Measurements from ENCODE around the gene TRIP12. TPM values are rescaled to one million over a fixed set of nuclear protein-coding genes. Genes with fewer than 3 reads are reported as not detected.
"Not testable (repeated sequence)": the region's sequence is repeated elsewhere in the genome, so short reads cannot be mapped to it uniquely, and the experiment has no call there.

TRIP12 gene
- total RNA-seq: 100 to 1,000 TPM; 235 to 250 TPM

DNA sequence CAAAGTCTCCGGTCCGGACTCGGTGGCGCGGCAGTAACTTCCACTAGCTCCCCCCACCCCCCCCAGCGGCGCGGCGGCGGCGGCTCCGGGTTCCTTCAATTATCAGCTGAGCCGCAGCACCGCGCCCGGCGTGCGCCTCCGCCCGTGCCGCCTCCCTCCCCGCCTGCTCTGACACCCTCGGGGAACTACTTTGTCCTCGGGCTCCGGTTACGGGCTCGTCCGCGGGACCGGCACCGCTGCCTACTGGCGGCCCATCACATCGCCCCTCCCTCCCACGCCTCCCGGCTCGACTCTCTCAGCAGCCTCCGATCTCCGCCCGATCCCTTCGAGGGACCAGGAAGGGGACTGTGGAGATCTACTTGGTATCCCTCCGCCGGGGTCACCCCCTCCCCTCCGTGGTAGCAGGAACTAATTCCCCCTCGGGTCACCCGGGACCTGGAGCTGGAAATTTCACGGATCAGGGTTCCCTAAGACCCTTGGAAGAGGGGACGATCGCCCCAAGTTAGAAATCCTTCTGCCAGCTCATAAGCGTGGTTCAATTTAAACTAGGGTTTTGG lies at the start of gene TRIP12:
Gene TRIP12 (minus strand): TSS at position 118 of the 557 bp plus-strand sequence. CDS start 41,930 bp downstream, outside the sequence.
- H3K4me1 Mint-ChIP-seq (ENCODE audit: low read depth): peaks cover 38% of the 10 kb centered on the region
- peak; percentile 86 to 88 for ATAC-seq (replicated peaks in 1 of 2)
- no peaks in the 10 kb centered on the region for H3K27me3 Mint-ChIP-seq (ENCODE audit: low read depth)
- H3K27ac Mint-ChIP-seq: peak within 1 kb of the TSS; percentile 99
- peak; percentile 92 for DNase-seq
- peaks cover 2% of the 10 kb centered on the region in 2 donors for H3K9me3 Mint-ChIP-seq
- peak within 1 kb of the TSS; percentile 98 to 100 for H3K4me3 Mint-ChIP-seq
- peaks cover 15 to 20% of the 10 kb centered on the region in 2 donors for H3K36me3 Mint-ChIP-seq (ENCODE audit: insufficient read depth in 2 of 2)

DNA sequence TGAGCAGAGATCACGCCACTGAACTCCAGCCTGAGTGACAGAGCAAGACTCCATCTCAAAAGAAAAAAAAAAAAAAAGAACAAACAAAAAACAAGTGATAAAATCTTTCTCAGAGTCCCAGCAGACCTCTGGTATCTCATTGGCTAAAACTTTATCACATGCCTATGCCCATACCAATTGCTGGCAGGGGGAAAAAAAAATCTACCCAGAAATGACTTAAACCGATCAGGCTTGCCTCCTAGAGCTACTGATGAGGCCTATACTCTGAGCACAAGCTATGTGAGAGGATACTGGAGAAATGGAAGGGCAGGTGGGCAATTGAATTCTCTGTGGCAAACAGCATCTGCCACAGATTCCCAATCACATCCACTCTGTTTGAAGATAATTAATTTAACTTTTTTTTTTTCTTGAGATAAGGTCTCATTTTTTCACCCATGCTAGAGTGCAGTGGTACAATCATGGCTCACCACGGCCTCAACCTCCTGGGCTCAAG lies 49.5 kb upstream of the TRIP12 start:
- Mint-ChIP-seq H3K36me3 (ENCODE audit: insufficient read depth in 2 of 2) (no peaks in the 10 kb centered on the region), H3K9me3 (no peaks in the 10 kb centered on the region), H3K4me3 (no peak overlapping the region), H3K4me1 (ENCODE audit: low read depth) (peaks cover 3% of the 10 kb centered on the region), H3K27me3 (ENCODE audit: low read depth) (no peaks in the 10 kb centered on the region), H3K27ac (no peak overlapping the region)
- DNase-seq: no peak
- ATAC-seq (replicated peaks in 1 of 2): no peak

DNA sequence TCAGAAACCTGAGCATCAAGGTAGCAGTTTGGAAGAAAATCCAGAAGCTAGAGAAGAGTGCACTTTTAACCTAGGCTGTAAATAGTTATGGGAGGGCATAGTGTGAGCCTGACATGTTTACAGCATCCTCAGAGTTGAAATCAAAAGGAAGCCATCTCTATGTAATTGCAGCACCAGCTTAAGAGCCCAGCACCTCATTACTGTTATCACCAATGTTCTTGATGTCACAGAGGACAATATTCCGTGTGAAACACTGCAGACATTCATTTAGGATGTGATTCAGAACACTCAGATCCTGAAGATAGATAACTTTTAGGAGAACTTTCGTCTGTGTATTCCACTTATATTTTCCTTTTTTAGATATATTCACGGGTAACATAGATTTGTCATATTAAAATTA lies 48.6 kb upstream of the TRIP12 start:
- H3K4me1 Mint-ChIP-seq (ENCODE audit: low read depth): no peaks in the 10 kb centered on the region

DNA sequence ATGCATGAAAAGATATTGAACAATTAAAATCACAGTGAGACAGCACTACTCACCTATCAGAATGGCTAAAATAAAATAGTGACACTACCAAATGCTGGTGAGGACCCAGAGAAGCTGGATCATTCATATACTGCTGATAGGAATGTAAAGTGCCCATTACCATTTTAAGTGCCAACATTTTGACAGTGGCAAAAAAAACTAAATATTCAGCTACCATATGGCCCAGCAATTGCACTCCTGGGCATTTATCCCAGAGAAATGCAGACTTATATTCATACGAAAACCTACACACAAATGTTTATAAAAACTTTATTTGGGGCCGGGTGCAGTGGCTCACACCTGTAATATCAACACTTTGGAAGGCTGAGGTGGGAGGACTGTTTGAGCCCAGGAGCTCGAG lies 48.1 kb upstream of the TRIP12 start:
- H3K4me3 Mint-ChIP-seq: no peak overlapping the region
- no peaks in the 10 kb centered on the region for H3K4me1 Mint-ChIP-seq (ENCODE audit: low read depth)
- no peaks in the 10 kb centered on the region for H3K27me3 Mint-ChIP-seq (ENCODE audit: low read depth)
- H3K27ac Mint-ChIP-seq: no peak overlapping the region
- no peaks in the 10 kb centered on the region for H3K9me3 Mint-ChIP-seq
- no peaks in the 10 kb centered on the region for H3K36me3 Mint-ChIP-seq (ENCODE audit: insufficient read depth in 2 of 2)
- ATAC-seq (replicated peaks in 1 of 2): no peak
- DNase-seq: no peak

More for the DNA sequence above, 48.6 kb upstream of the TRIP12 start:
- ATAC-seq (replicated peaks in 1 of 2): no peak
- no peaks in the 10 kb centered on the region for H3K9me3 Mint-ChIP-seq
- no peaks in the 10 kb centered on the region for H3K36me3 Mint-ChIP-seq (ENCODE audit: insufficient read depth in 2 of 2)
- H3K27me3 Mint-ChIP-seq (ENCODE audit: low read depth): no peaks in the 10 kb centered on the region
- no peak overlapping the region for H3K4me3 Mint-ChIP-seq
- no peak overlapping the region for H3K27ac Mint-ChIP-seq
- DNase-seq: no peak

DNA sequence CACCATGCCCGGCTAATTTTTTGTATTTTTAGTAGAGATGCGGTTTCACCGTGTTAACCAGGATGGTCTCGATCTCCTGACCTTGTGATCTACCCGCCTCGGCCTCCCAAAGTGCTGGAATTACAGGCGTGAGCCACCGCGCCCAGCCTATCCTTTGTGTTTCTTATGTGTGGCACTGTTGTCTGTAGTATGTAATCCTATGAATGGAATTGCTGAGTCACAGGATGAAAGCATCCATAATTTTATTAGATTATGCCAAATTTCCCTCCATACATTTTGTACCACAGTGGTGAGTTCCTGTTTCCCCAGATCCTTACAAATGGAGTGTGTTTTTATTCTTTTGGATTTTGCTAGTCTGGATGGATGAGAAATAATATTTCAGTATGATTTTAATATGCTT lies 41.8 kb upstream of the TRIP12 start:
- H3K4me1 Mint-ChIP-seq (ENCODE audit: low read depth); H3K36me3 Mint-ChIP-seq (ENCODE audit: insufficient read depth in 2 of 2); H3K27ac Mint-ChIP-seq; H3K9me3 Mint-ChIP-seq; ATAC-seq (replicated peaks in 1 of 2); DNase-seq; H3K27me3 Mint-ChIP-seq (ENCODE audit: low read depth); H3K4me3 Mint-ChIP-seq: not testable (repeated sequence)

DNA sequence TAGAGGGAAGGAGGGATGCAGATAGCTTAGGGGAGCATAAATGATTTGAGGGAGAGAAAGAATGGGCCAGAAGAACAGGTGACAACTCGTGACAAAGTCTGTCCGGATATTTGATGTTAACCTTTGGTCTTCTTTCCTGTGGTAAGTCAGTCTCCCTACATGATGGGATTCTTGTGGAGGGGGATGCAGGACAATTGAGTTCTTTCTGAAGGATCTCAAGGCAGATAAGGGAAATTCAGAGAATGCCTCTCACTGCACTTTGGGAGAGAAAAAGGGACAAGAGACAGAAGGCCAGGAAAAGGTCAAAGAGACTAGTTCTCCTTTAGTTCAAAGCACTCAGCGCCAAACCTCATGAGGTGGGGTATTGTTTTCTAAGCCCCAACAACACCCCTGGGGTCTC lies 34.7 kb upstream of the TRIP12 start:
- H3K27me3 Mint-ChIP-seq (ENCODE audit: low read depth): no peaks in the 10 kb centered on the region
- no peak for ATAC-seq (replicated peaks in 1 of 2)
- no peaks in the 10 kb centered on the region for H3K36me3 Mint-ChIP-seq (ENCODE audit: insufficient read depth in 2 of 2)

DNA sequence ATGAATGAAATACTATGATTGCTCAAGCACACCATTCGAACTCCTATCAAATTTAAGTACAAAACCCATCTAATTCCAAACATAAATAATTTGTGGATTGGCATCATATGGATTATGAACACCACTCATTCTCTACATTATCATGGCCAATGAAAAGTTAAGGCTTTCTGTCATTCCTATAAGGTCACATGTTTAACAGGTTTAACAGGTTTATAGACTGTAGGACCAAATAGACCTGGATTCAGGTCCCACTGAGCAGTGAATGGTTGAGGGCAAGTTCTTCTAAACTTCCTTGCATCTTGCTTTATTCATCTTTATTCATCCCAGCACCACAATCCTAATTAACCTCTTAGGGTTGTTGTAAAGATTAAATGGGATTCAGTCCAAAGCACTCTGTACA lies 33.9 kb upstream of the TRIP12 start:
- H3K4me1 Mint-ChIP-seq (ENCODE audit: low read depth): no peaks in the 10 kb centered on the region
- no peak overlapping the region for H3K27ac Mint-ChIP-seq
- DNase-seq: no peak
- no peak for ATAC-seq (replicated peaks in 1 of 2)
- no peaks in the 10 kb centered on the region for H3K27me3 Mint-ChIP-seq (ENCODE audit: low read depth)
- no peak overlapping the region for H3K4me3 Mint-ChIP-seq
- H3K36me3 Mint-ChIP-seq (ENCODE audit: insufficient read depth in 2 of 2): no peaks in the 10 kb centered on the region
- no peaks in the 10 kb centered on the region for H3K9me3 Mint-ChIP-seq

More for the DNA sequence above, 34.7 kb upstream of the TRIP12 start:
- Mint-ChIP-seq H3K27ac (no peak overlapping the region), H3K4me3 (no peak overlapping the region), H3K9me3 (no peaks in the 10 kb centered on the region), H3K4me1 (ENCODE audit: low read depth) (no peaks in the 10 kb centered on the region)
- no peak for DNase-seq

DNA sequence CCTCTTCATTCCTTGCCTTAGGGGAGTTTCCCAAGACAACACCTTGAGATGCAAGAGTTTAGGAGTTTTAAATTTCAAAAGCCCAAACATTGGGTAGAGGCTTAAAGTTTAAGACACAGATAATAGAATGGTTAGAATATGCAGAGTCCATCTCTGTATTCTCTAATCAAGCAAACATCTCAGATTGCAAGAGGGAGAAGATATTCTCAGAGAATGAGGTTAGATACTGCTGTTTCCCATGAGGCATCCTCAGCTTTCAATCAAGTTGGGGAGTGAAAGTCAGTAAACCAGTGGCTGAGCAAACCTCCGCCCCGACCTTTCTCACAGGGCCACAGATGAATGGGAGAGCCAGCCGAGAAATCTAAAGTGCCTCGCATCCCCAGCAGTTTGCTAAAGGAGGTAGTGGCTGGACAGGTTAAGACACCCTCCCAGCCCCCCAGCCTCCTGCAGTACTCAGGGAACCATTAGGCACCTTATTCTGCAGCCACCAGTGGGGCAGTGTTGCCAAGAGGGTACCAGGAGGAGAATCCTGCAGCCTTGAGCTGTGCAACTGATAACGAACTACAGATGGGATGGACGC lies 30.5 kb upstream of the TRIP12 start:
- H3K4me1 Mint-ChIP-seq (ENCODE audit: low read depth): peaks cover 4% of the 10 kb centered on the region
- ATAC-seq (replicated peaks in 1 of 2) (no peak), DNase-seq (no peak)
- no peaks in the 10 kb centered on the region for H3K36me3 Mint-ChIP-seq (ENCODE audit: insufficient read depth in 2 of 2)
- no peaks in the 10 kb centered on the region for H3K9me3 Mint-ChIP-seq
- no peak overlapping the region for H3K27ac Mint-ChIP-seq
- H3K27me3 Mint-ChIP-seq (ENCODE audit: low read depth): no peaks in the 10 kb centered on the region
- H3K4me3 Mint-ChIP-seq: no peak overlapping the region

DNA sequence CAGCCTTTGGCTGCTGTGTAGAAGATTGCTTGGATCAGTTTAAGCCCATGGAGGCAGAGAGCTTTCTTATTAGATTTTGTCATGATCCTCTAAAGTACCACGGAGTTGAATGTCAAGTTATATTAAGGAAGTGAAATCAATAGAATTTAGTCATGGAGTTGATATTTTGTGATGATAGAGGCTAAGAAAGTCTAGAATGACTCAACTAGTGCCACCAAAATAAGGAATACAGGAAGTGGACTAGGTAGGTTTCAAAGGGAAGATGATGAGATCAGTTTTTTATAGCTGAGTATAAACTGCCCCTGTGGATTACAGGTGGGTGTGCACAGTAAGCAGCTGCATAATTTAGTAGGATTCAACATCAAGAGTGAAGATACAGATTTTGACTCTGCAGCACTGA lies 25.7 kb upstream of the TRIP12 start:
- H3K27ac Mint-ChIP-seq: no peak overlapping the region
- no peaks in the 10 kb centered on the region for H3K27me3 Mint-ChIP-seq (ENCODE audit: low read depth)
- DNase-seq (no peak), ATAC-seq (replicated peaks in 1 of 2) (no peak)
- H3K9me3 Mint-ChIP-seq: peaks cover 0 to 1% of the 10 kb centered on the region in 2 donors
- no peak overlapping the region for H3K4me3 Mint-ChIP-seq
- H3K4me1 Mint-ChIP-seq (ENCODE audit: low read depth): peaks cover 6% of the 10 kb centered on the region
- no peaks in the 10 kb centered on the region for H3K36me3 Mint-ChIP-seq (ENCODE audit: insufficient read depth in 2 of 2)

DNA sequence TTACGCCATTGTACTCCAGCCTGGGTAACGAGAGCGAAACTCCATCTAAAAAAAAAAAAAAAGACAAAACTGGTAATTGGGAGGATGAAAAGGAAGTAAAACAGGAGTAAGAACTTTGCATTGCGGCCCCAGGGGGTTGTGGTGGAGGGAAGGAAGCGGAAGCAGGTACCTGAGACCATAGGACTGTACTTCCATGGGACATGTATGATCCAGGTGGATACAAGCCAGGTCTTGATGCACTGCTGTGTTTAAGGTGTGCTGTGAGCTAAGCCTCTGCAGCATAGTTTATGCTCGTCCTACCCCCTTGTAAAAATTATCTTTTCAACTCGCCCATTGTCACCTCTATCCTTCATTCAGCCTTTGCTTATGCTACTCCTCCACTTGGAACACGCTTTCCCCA lies 24.2 kb upstream of the TRIP12 start:
- no peak overlapping the region for H3K4me3 Mint-ChIP-seq
- no peak for DNase-seq
- H3K27ac Mint-ChIP-seq: no peak overlapping the region
- no peaks in the 10 kb centered on the region for H3K36me3 Mint-ChIP-seq (ENCODE audit: insufficient read depth in 2 of 2)
- H3K27me3 Mint-ChIP-seq (ENCODE audit: low read depth): no peaks in the 10 kb centered on the region
- H3K4me1 Mint-ChIP-seq (ENCODE audit: low read depth): peaks cover 6% of the 10 kb centered on the region
- no peak for ATAC-seq (replicated peaks in 1 of 2)
- H3K9me3 Mint-ChIP-seq: peaks cover 0 to 1% of the 10 kb centered on the region in 2 donors

DNA sequence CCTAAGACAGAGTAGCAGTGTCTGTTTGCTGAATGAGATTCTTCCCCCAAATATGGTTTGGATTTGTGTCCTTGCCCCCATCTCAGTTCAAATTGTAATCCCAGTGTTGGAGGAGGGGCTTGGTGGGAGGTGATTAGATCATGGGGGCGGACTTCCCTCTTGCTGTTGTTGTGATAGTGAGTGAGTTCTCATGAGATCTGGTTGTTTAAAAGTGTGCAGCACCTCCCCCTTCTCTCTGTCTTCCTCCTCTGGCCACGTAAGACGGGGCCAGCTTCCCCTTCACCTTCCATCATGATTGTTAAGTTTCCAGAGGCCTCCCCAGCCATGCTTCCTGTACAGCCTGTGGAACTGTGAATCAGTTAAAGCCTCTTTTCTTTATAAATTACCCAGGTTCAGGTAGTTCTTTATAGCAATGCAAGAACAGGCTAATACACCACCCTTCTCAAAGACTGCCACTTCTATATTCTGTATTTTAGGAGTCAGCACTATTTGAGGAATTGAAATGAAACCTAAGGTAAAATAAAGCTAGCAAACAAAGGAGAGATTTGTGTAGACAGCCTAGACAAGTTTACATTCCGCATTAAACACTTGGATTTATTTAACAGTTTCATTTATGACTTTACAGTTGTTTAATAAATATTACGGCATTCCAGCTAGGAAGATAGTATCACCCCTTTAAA lies 22.1 kb upstream of the TRIP12 start:
- no peak for ATAC-seq (replicated peaks in 1 of 2)
- no peaks in the 10 kb centered on the region for H3K27me3 Mint-ChIP-seq (ENCODE audit: low read depth)
- H3K27ac Mint-ChIP-seq: no peak overlapping the region
- H3K4me1 Mint-ChIP-seq (ENCODE audit: low read depth): peaks cover 6% of the 10 kb centered on the region
- H3K36me3 Mint-ChIP-seq (ENCODE audit: insufficient read depth in 2 of 2): no peaks in the 10 kb centered on the region
- DNase-seq: no peak
- peaks cover 0 to 1% of the 10 kb centered on the region in 2 donors for H3K9me3 Mint-ChIP-seq
- H3K4me3 Mint-ChIP-seq: no peak overlapping the region

DNA sequence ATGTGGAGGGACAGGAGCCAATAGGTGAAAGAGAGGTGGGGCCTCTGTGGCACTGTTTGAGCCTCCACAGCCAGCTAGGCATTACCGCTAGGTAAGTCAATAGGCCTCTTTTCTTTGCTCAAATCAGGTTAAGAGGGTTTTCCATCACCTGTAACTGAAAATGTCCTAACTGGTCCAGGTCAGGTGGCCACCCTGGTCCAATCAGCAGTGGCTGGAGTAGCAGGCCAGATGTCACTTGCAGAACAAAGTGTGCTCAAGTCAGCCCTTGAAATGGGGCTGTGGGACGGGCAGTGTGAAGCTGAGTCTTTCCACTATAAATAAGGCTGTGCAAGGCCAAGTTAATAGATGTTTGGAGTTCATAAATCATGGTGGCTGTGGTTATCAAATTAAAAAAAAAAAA lies 21.4 kb upstream of the TRIP12 start:
- H3K36me3 Mint-ChIP-seq (ENCODE audit: insufficient read depth in 2 of 2): no peaks in the 10 kb centered on the region
- no peak for ATAC-seq (replicated peaks in 1 of 2)
- peaks cover 0 to 1% of the 10 kb centered on the region in 2 donors for H3K9me3 Mint-ChIP-seq
- H3K4me3 Mint-ChIP-seq: no peak overlapping the region
- H3K27ac Mint-ChIP-seq: no peak overlapping the region
- H3K4me1 Mint-ChIP-seq (ENCODE audit: low read depth): peaks cover 6% of the 10 kb centered on the region
- H3K27me3 Mint-ChIP-seq (ENCODE audit: low read depth): no peaks in the 10 kb centered on the region
- no peak for DNase-seq

DNA sequence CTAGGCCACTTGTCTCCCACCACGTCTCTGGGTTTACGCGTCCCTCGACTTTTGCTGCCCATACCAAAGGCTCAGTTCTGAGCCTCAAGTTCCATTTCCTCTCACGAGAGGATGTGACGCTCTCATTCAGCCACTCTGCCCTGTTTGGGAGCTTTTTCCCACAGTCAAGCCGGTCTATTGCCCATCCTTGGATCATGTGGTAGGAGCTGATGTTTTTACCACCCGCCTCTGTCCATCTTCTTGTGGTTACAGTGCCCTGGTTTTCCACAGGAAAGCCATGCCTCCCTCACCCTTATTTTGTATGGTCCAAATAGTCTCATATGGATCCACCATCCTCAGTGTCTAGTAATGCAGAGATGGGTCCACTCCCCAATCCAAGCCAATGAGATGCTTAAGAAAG lies 20.9 kb upstream of the TRIP12 start:
- no peak for DNase-seq
- Mint-ChIP-seq H3K27ac (no peak overlapping the region), H3K4me1 (ENCODE audit: low read depth) (peaks cover 5% of the 10 kb centered on the region), H3K27me3 (ENCODE audit: low read depth) (no peaks in the 10 kb centered on the region), H3K36me3 (ENCODE audit: insufficient read depth in 2 of 2) (no peaks in the 10 kb centered on the region), H3K9me3 (peaks cover 0 to 1% of the 10 kb centered on the region in 2 donors), H3K4me3 (no peak overlapping the region)
- ATAC-seq (replicated peaks in 1 of 2): no peak

Measured in activated T-cell treated with anti-CD3 and anti-CD28 coated beads, Interleukin-2, amount 50 U/mL, for 72 hours (primary cell).